ENCODE data around the gene CNBP.

Gene CNBP

DNA sequence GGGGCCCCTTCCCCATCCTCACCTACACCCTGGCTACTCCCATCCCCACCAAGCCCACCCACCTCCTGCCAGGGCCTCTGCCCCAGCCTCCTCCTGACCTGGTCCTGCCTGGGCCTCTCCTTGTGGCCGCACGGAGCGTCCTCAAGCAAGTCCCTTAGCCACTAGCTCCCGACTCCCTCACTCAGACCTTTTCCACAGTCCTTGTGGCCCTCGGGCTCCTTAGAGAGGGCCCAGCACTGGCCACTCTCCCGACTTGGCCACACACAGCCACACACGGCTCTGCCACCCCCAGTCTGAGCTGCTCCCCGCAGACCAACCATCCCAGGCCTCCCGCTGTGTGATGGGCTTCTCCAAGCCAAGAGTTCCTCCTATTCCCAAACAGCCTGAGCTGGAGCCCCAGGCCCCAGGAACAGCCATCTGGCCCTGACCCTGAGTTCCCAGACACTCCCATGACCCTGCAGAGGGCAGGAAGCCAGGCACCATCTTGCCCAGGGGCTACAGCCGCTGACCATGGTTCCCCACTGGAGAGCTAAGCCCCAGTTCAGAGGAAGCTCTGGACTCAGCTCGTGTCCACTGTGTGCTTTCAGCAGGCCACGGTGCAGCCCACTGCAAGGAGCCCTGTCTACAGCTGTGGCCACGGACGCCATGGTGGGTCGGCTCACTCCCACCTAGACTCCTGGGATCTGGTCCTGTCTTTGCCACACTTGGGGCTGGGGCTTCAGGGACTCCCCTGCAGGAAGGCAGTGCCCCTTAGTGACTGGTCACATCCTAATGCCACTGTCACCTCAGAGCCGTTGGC, 55.1 kb downstream of the CNBP start:
- TF ChIP-seq, protein P1, sequence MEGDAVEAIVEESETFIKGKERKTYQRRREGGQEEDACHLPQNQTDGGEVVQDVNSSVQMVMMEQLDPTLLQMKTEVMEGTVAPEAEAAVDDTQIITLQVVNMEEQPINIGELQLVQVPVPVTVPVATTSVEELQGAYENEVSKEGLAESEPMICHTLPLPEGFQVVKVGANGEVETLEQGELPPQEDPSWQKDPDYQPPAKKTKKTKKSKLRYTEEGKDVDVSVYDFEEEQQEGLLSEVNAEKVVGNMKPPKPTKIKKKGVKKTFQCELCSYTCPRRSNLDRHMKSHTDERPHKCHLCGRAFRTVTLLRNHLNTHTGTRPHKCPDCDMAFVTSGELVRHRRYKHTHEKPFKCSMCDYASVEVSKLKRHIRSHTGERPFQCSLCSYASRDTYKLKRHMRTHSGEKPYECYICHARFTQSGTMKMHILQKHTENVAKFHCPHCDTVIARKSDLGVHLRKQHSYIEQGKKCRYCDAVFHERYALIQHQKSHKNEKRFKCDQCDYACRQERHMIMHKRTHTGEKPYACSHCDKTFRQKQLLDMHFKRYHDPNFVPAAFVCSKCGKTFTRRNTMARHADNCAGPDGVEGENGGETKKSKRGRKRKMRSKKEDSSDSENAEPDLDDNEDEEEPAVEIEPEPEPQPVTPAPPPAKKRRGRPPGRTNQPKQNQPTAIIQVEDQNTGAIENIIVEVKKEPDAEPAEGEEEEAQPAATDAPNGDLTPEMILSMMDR (IDR thresholded peaks at IDR 0.05; ENCODE audit: insufficient read depth, low read depth, low read length, missing control alignments): no peak
- no peak for DNase-seq (ENCODE audit: low read depth)
- no peak overlapping the region for H3K4me3 ChIP-seq (ENCODE audit: low read length)

DNA sequence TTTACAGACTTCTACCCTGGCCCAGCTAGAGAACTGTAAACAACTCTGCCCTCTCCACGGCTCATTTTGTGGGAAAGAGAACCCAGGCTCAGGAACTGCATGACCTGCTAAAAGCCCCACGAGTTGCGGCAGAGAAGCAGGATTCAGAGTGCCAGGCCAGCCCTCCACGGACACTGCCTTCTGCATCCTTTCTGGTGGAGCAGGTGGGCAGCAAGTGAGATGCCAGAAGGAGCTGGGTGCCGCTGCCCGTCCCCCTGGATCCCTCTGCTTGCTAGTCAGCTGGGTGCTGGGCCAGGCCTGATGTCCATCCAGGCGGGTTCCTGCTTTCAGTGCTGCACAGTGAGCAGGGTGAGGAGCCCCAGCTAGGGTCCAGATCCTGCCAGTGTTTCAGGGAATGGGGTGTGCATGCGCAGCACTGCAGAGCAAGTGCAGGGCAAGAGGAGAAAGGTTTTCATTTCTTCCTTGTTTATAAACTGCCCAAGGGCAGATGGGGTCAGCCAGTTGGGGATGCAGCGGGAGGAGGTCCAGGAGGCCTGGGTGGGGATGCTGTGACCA, 56.9 kb downstream of the CNBP start:
- no peak for DNase-seq (ENCODE audit: low read depth)
- TF ChIP-seq, protein P1 (IDR thresholded peaks at IDR 0.05; ENCODE audit: insufficient read depth, low read depth, low read length, missing control alignments): no peak
- no peak overlapping the region for H3K4me3 ChIP-seq (ENCODE audit: low read length)

DNA sequence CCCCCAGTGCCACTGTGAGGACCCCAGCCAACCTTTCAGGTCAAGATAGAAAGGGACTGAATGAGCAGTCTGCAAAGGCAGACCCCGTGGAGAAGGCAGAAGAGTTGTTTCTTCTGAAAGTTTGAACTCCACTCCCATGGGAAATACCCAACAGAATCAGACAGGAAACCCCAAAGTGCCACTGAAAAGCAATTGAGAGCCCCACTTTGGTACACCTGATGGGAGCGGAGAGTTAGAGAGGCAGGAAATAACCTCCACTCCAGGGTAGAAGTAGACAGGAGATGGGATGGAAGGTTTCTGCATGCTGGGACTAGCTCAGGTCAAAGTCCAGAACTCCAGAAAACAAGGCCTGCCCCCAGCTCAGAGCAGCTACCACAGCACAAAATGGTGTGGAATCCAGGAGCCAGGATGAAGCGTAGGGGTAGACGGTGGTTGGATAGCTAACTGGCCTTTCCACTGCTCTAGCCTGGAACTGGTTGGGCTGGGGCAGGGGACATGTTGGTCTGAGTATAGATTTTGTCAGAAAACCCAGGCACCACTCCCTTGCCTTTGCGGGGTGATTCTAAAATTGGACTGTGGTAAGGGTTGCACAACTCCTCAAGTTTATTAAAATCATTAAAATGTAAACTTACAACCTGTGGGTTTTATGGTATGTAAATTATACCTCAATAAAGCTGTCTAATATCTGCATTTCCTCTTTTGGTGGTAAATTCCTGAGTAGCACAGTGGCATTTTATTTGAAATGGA, 60.2 kb downstream of the CNBP start:
- no peak overlapping the region for H3K4me3 ChIP-seq (ENCODE audit: low read length)
- DNase-seq (ENCODE audit: low read depth): peak; percentile 24
- TF ChIP-seq, protein P1 (IDR thresholded peaks at IDR 0.05; ENCODE audit: insufficient read depth, low read depth, low read length, missing control alignments): no peak

DNA sequence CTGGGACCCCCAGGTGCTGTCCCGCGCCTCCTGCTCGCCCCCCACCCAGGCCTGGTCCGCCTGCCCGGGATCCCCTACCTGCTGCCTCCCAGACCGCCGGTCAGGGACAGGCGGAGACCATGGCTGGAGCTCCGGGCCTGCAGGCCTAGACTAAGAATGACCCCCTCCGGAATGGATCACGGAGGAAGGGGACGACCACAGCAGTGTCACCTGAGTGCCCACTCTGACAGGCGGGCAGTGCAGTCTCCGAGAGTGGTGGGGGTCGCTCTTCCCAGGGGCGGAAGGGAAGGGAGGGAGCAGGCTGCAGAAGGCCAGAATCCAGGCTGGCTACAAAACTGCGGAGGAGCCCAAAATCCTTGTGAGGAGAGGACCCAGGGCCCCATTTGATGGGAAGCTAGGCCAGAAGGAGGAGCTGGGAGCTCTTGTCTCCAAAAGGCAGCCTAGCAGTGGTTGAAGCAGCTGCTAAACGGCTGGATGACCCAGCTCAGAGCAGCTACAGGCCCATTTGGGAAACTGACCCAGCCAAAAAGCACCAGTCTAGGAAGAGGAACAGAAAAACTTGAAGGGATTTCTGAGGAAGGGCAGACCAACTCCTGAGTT, 61.2 kb downstream of the CNBP start:
- no peak overlapping the region for H3K4me3 ChIP-seq (ENCODE audit: low read length)
- no peak for DNase-seq (ENCODE audit: low read depth)
- TF ChIP-seq, protein P1 (IDR thresholded peaks at IDR 0.05; ENCODE audit: insufficient read depth, low read depth, low read length, missing control alignments): no peak

DNA sequence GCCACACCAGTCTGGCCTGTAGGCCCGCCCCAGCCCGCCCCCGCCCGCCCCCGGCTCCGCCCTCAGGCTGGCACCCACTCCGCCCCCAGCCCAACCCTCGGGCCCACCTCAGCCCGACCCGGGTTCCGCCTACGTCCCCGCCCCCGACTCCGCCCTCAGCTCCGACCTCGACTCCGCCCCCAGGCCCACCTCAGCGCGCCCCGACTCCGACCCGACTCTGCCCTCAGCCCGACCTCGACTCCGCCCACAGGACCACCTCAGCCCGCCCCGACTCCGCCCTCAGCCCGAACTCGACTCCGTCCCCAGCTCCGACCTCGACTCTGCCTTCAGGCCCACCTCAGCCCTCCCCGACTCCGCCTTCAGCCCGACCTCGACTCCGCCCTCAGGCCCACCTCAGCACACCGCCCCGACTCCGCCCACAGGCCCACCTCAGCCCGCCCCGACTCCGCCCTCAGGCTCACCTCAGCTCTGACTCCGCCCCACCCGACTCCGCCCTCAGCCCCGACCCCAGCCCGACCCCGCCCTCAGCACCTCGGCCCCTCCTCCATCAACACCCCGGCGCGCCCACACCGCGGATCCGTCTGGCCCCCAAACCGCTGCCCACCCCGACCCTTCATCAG, 61.8 kb downstream of the CNBP start, which contains the start of gene RAB43:
Gene RAB43, minus strand, starts transcription at position 13 of the 620 bp plus-strand sequence. CDS start 315 bp downstream, outside the sequence.
- peak within 1 kb of the TSS; percentile 59 for H3K4me3 ChIP-seq (ENCODE audit: low read length)
- TF ChIP-seq, protein P1 (IDR thresholded peaks at IDR 0.05; ENCODE audit: insufficient read depth, low read depth, low read length, missing control alignments): no peak
- DNase-seq (ENCODE audit: low read depth): peak; percentile 85

DNA sequence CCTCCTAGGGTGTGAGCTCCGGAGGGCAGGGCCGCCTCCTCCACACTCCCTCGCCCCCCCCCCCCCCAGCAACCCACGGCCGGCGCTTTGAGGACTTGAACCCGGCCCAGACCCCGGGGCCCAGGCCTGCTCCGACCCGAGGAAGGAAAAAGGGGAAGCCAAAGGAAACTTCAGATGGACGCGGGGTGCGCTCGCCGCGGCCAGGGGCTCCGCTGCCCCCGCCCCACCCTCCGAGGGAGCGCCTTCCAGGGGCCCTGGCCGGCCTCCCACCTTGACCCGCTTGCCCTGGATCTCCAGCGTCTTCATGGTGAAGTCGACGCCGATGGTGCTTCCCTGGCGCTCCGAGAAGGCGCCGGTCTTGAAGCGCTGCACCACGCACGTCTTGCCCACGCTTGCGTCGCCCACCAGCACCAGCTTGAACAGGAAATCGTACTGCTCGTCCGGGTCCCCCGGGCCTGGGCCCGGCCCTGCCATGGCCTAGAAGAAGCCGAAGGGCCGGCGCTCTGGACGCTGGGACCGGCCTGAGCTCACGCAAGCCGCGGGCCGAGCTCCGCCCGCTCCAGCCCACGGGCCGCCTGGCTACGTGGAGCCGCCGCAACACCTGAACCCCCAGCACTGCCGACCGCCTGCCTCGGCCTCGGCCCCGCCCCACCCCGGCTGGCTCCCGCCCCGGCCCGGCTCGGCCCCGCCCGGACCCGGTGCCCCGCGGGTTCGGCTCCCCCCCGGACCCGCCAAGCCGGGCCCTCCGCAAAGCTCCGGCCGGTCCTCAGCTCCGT, 62.5 kb downstream of the CNBP start:
- TF ChIP-seq, protein P1 (IDR thresholded peaks at IDR 0.05; ENCODE audit: insufficient read depth, low read depth, low read length, missing control alignments): no peak
- peak overlapping the region; percentile 59 for H3K4me3 ChIP-seq (ENCODE audit: low read length)
- DNase-seq (ENCODE audit: low read depth): no peak

All from epithelial cell of esophagus (primary cell).